Measurements from ENCODE around the gene KIF6.

Gene KIF6

GRCh38 chr6:39593646-39594045, 131.6 kb downstream of the KIF6 start:
- H3K27me3 ChIP-seq (ENCODE audit: insufficient read depth, poor library complexity, severe bottlenecking) = no peaks in the 10 kb centered on the region
- no peak overlapping the region for H3K4me3 ChIP-seq (replicated peaks; ENCODE audit: insufficient read depth, low read length)
- no peak for TF ChIP-seq GABPA (IDR thresholded peaks at IDR 0.05; ENCODE audit: low read depth)
- no peak for TF ChIP-seq SPI1 (IDR thresholded peaks at IDR 0.05; ENCODE audit: borderline replicate concordance, low read depth)
- TF ChIP-seq POLR2AphosphoS5 (IDR thresholded peaks at IDR 0.05; ENCODE audit: low read depth) = no peak
- no peak for TF ChIP-seq CTCF (IDR thresholded peaks at IDR 0.05; ENCODE audit: insufficient read depth, low read length)
- TF ChIP-seq, protein P1, sequence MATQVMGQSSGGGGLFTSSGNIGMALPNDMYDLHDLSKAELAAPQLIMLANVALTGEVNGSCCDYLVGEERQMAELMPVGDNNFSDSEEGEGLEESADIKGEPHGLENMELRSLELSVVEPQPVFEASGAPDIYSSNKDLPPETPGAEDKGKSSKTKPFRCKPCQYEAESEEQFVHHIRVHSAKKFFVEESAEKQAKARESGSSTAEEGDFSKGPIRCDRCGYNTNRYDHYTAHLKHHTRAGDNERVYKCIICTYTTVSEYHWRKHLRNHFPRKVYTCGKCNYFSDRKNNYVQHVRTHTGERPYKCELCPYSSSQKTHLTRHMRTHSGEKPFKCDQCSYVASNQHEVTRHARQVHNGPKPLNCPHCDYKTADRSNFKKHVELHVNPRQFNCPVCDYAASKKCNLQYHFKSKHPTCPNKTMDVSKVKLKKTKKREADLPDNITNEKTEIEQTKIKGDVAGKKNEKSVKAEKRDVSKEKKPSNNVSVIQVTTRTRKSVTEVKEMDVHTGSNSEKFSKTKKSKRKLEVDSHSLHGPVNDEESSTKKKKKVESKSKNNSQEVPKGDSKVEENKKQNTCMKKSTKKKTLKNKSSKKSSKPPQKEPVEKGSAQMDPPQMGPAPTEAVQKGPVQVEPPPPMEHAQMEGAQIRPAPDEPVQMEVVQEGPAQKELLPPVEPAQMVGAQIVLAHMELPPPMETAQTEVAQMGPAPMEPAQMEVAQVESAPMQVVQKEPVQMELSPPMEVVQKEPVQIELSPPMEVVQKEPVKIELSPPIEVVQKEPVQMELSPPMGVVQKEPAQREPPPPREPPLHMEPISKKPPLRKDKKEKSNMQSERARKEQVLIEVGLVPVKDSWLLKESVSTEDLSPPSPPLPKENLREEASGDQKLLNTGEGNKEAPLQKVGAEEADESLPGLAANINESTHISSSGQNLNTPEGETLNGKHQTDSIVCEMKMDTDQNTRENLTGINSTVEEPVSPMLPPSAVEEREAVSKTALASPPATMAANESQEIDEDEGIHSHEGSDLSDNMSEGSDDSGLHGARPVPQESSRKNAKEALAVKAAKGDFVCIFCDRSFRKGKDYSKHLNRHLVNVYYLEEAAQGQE (IDR thresholded peaks at IDR 0.05; ENCODE audit: insufficient replicate concordance, low read depth) = no peak
- no peak for DNase-seq (ENCODE audit: low read depth in 1 of 2, low spot score in 1 of 2)
- H3K27ac ChIP-seq (replicated peaks) = no peak overlapping the region

DNA sequence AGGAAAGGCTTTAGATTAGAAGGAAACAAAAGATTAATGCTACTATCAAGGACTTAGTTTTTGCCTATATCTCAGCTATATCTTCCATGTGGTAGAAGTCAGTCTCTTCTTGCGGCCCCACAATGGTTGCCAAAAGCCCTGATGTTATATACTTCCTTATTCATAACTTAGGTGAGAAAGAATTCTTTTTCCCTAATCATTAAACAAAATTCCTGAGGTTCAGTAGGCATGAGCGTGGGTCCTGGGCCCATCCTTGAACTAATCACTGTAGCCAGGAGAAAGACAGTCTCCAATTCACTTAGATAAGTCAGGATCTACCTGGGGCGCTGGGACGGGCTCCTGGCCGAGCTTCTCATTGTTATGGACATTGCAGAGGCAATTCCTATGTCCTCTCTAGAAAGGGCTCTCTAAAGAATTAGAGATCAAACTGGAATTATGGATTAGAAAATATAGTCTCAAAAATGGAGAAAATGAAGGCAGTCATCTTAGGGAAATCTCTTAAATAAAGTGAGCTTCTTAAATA, 134.3 kb downstream of the KIF6 start:
- DNase-seq (ENCODE audit: low read depth in 1 of 2, low spot score in 1 of 2) = no peak
- no peak overlapping the region for H3K27ac ChIP-seq (replicated peaks)
- H3K4me3 ChIP-seq (replicated peaks; ENCODE audit: insufficient read depth, low read length) = no peak overlapping the region
- TF ChIP-seq, protein P1 (IDR thresholded peaks at IDR 0.05; ENCODE audit: insufficient replicate concordance, low read depth) = no peak
- TF ChIP-seq POLR2AphosphoS5 (IDR thresholded peaks at IDR 0.05; ENCODE audit: low read depth) = no peak
- TF ChIP-seq SPI1 (IDR thresholded peaks at IDR 0.05; ENCODE audit: borderline replicate concordance, low read depth) = no peak
- no peak for TF ChIP-seq GABPA (IDR thresholded peaks at IDR 0.05; ENCODE audit: low read depth)
- H3K27me3 ChIP-seq (ENCODE audit: insufficient read depth, poor library complexity, severe bottlenecking) = no peaks in the 10 kb centered on the region

GRCh38 chr6:39587080-39587479, 138.1 kb downstream of the KIF6 start:
- no peaks in the 10 kb centered on the region for H3K27me3 ChIP-seq (ENCODE audit: insufficient read depth, poor library complexity, severe bottlenecking)
- DNase-seq (ENCODE audit: low read depth in 1 of 2, low spot score in 1 of 2) = no peak
- TF ChIP-seq CTCF (IDR thresholded peaks at IDR 0.05; ENCODE audit: insufficient read depth, low read length) = no peak
- TF ChIP-seq GABPA (IDR thresholded peaks at IDR 0.05; ENCODE audit: low read depth) = no peak
- H3K4me3 ChIP-seq (replicated peaks; ENCODE audit: insufficient read depth, low read length) = no peak overlapping the region
- H3K27ac ChIP-seq (replicated peaks) = no peak overlapping the region

DNA sequence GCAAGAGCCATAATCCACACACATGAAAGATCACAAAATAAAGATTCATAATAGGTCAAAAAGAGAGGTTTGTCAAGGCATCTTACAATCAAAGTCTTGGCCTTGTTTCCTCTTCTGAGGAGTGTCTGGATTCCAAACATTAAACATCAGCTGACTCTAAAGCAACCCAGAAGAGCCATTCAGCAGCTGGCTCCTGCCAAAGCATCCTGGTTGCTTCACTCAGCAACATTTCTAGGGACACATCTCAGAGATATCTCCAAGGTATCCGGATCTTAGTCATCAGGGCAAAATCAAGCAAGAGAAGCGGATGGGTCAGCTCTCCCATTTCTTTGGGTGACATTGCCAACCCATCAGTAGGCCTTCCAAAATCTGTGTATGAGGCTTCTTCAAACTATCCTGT, 139.6 kb downstream of the KIF6 start:
- no peak for DNase-seq (ENCODE audit: low read depth in 1 of 2, low spot score in 1 of 2)
- no peak overlapping the region for H3K27ac ChIP-seq (replicated peaks)
- H3K27me3 ChIP-seq (ENCODE audit: insufficient read depth, poor library complexity, severe bottlenecking) = no peaks in the 10 kb centered on the region
- H3K4me3 ChIP-seq (replicated peaks; ENCODE audit: insufficient read depth, low read length) = no peak overlapping the region
- TF ChIP-seq, protein P1 (IDR thresholded peaks at IDR 0.05; ENCODE audit: insufficient replicate concordance, low read depth) = no peak
- TF ChIP-seq SPI1 (IDR thresholded peaks at IDR 0.05; ENCODE audit: borderline replicate concordance, low read depth) = no peak
